Large intestine (tissue), 3 donors: ENCODE results near the gene MCCC1. TPM values are rescaled to one million over a fixed set of nuclear protein-coding genes. Genes with fewer than 3 reads are reported as not detected.

Source experiments
- DNase-seq, 2 donors: peaks; one replicate each; pipeline versions ENCODE4 v3.0.0 to v3.0.0-alpha.2; 2013
- H3K27ac ChIP-seq: one replicate; pipeline ENCODE4 v1.5.1; 2013; ENCODE audit warnings: low read length
- H3K27me3 ChIP-seq: 2 replicates; pipeline ENCODE4 v1.6.1; 2013; ENCODE audit warnings: low read length; ENCODE audit not compliant: control insufficient read depth, insufficient read depth
- H3K36me3 ChIP-seq: 2 replicates; pipeline ENCODE4 v1.6.1; 2013; ENCODE audit warnings: low read length; ENCODE audit not compliant: control insufficient read depth, insufficient read depth
- H3K4me1 ChIP-seq: one replicate; pipeline ENCODE4 v1.6.1; 2013; ENCODE audit warnings: low read length; ENCODE audit not compliant: control insufficient read depth, insufficient read depth
- H3K4me3 ChIP-seq: one replicate; pipeline ENCODE4 v1.5.1; 2013; ENCODE audit warnings: low read length
- H3K9me3 ChIP-seq: one replicate; pipeline ENCODE4 v1.6.1; 2013; ENCODE audit warnings: mild to moderate bottlenecking, low read depth, low read length, moderate library complexity; ENCODE audit not compliant: control insufficient read depth
- WGBS: methylation state at CpG from one replicate; pipeline ENCODE4 v1.1.5; 2013; ENCODE audit warnings: low lambda C conversion rate; ENCODE audit not compliant: insufficient coverage; 5-methylcytosine and 5-hydroxymethylcytosine counted together
- polyA plus RNA-seq: library from polyadenylated mRNA; unstranded; fragments of 120-200 nt; gene quantifications from one replicate; pipeline ENCODE4 v1.2.1, GENCODE V29; 2013

Gene MCCC1
- polyA plus RNA-seq, 1 donor = 29.1 TPM

- Histone ChIP-seq H3K4me3 (no peak overlapping the region), H3K4me1 (no peaks in the 10 kb centered on the region), H3K36me3 (peaks cover 11% of the 10 kb centered on the region), H3K9me3 (no peaks in the 10 kb centered on the region), H3K27ac (no peak overlapping the region), H3K27me3 (no peaks in the 10 kb centered on the region)
- no CpG with 5 or more reads among the region's 6 CpGs for WGBS
- DNase-seq = no peak
Observed at GRCh38 chr3:183061391-183062172, 37.7 kb downstream of the MCCC1 start.

GRCh38 chr3:183058351-183058750, 40.9 kb downstream of the MCCC1 start:
- peaks cover 12% of the 10 kb centered on the region for H3K36me3 ChIP-seq

GRCh38 chr3:183050706-183051105, 48.6 kb downstream of the MCCC1 start:
- DNase-seq = no peak
- Histone ChIP-seq H3K4me1 (no peaks in the 10 kb centered on the region), H3K27me3 (no peaks in the 10 kb centered on the region), H3K9me3 (no peaks in the 10 kb centered on the region), H3K36me3 (peaks cover 31% of the 10 kb centered on the region), H3K27ac (no peak overlapping the region), H3K4me3 (no peak overlapping the region)

More at GRCh38 chr3:183058351-183058750, 40.9 kb downstream of the MCCC1 start:
- Histone ChIP-seq H3K4me1 (no peaks in the 10 kb centered on the region), H3K9me3 (no peaks in the 10 kb centered on the region), H3K27ac (no peak overlapping the region), H3K4me3 (no peak overlapping the region), H3K27me3 (no peaks in the 10 kb centered on the region)
- DNase-seq = no peak
- WGBS = no CpG with 5 or more reads among the region's 2 CpGs

- no peaks in the 10 kb centered on the region for H3K9me3 ChIP-seq
- no CpG with 5 or more reads among the region's 2 CpGs for WGBS
- peaks cover 42% of the 10 kb centered on the region for H3K36me3 ChIP-seq
- H3K27ac ChIP-seq = no peak overlapping the region
- DNase-seq = no peak
- no peaks in the 10 kb centered on the region for H3K4me1 ChIP-seq
- no peaks in the 10 kb centered on the region for H3K27me3 ChIP-seq
- no peak overlapping the region for H3K4me3 ChIP-seq
Observed at GRCh38 chr3:183046883-183047282, 52.4 kb downstream of the MCCC1 start.

GRCh38 chr3:183044547-183045229, 54.6 kb downstream of the MCCC1 start:
- Histone ChIP-seq H3K27ac (no peak overlapping the region), H3K27me3 (no peaks in the 10 kb centered on the region), H3K4me1 (no peaks in the 10 kb centered on the region), H3K9me3 (no peaks in the 10 kb centered on the region), H3K4me3 (no peak overlapping the region), H3K36me3 (peaks cover 36% of the 10 kb centered on the region)
- DNase-seq = no peak
- no CpG with 5 or more reads among the region's 11 CpGs for WGBS

- no peak for DNase-seq
- H3K9me3 ChIP-seq = no peaks in the 10 kb centered on the region
- 96% methylated on average over 9 of the region's 12 CpGs for WGBS
- no peaks in the 10 kb centered on the region for H3K27me3 ChIP-seq
- no peak overlapping the region for H3K4me3 ChIP-seq
- H3K4me1 ChIP-seq = no peaks in the 10 kb centered on the region
- no peak overlapping the region for H3K27ac ChIP-seq
- H3K36me3 ChIP-seq = peaks cover 54% of the 10 kb centered on the region
Observed at GRCh38 chr3:183038757-183039156, 60.5 kb downstream of the MCCC1 start.

- H3K36me3 ChIP-seq = peaks cover 53% of the 10 kb centered on the region
- 100% methylated on average over 2 of the region's 2 CpGs for WGBS
- H3K4me1 ChIP-seq = no peaks in the 10 kb centered on the region
- no peak for DNase-seq
- no peak overlapping the region for H3K4me3 ChIP-seq
- no peaks in the 10 kb centered on the region for H3K27me3 ChIP-seq
- no peaks in the 10 kb centered on the region for H3K9me3 ChIP-seq
- no peak overlapping the region for H3K27ac ChIP-seq
Observed at GRCh38 chr3:183038221-183038620, 61.1 kb downstream of the MCCC1 start.

- Histone ChIP-seq H3K4me1 (no peaks in the 10 kb centered on the region), H3K36me3 (peaks cover 55% of the 10 kb centered on the region), H3K9me3 (no peaks in the 10 kb centered on the region), H3K27ac (no peak overlapping the region), H3K27me3 (no peaks in the 10 kb centered on the region), H3K4me3 (no peak overlapping the region)
- no peak for DNase-seq
- WGBS = 100% methylated on average over 2 of the region's 2 CpGs
Observed at GRCh38 chr3:183033746-183034145, 65.5 kb downstream of the MCCC1 start.

GRCh38 chr3:183032880-183033555, 66.3 kb downstream of the MCCC1 start:
- H3K36me3 ChIP-seq = peaks cover 53% of the 10 kb centered on the region

GRCh38 chr3:183031826-183032225, 67.5 kb downstream of the MCCC1 start:
- WGBS = no CpG with 5 or more reads among the region's 1 CpG
- H3K4me1 ChIP-seq = no peaks in the 10 kb centered on the region
- H3K27ac ChIP-seq = no peak overlapping the region
- DNase-seq = no peak
- no peaks in the 10 kb centered on the region for H3K9me3 ChIP-seq
- peaks cover 45% of the 10 kb centered on the region for H3K36me3 ChIP-seq
- no peaks in the 10 kb centered on the region for H3K27me3 ChIP-seq
- no peak overlapping the region for H3K4me3 ChIP-seq

More at GRCh38 chr3:183032880-183033555, 66.3 kb downstream of the MCCC1 start:
- DNase-seq = no peak
- WGBS = no CpG with 5 or more reads among the region's 6 CpGs
- no peaks in the 10 kb centered on the region for H3K4me1 ChIP-seq
- no peak overlapping the region for H3K4me3 ChIP-seq
- H3K27ac ChIP-seq = no peak overlapping the region
- H3K27me3 ChIP-seq = no peaks in the 10 kb centered on the region
- H3K9me3 ChIP-seq = no peaks in the 10 kb centered on the region
